H9 (cell line): Measurements from ENCODE around the gene CFAP299. TPM values are rescaled to one million over a fixed set of nuclear protein-coding genes. Genes with fewer than 3 reads are reported as not detected.

Source experiments
- DNase-seq: peaks from one replicate; pipeline ENCODE4 v3.0.0-alpha.2; 2017
- H2AFZ ChIP-seq: one replicate; pipeline ENCODE4 v1.6.1; 2013; ENCODE audit warnings: mild to moderate bottlenecking, low read length, control low read depth, moderate library complexity
- H2AK5ac ChIP-seq: 2 replicates; pipeline ENCODE4 v1.6.1; 2013; ENCODE audit warnings: low read length, control low read depth, mixed read lengths; ENCODE audit not compliant: insufficient read length
- H2BK120ac ChIP-seq: one replicate; pipeline ENCODE4 v1.6.1; 2013; ENCODE audit warnings: low read depth, mild to moderate bottlenecking, low read length, control low read depth, inconsistent platforms; ENCODE audit not compliant: poor library complexity, severe bottlenecking
- H2BK12ac ChIP-seq: 2 replicates; pipeline ENCODE4 v1.6.1; 2013; ENCODE audit warnings: low read length, control low read depth, mixed read lengths, low read depth; ENCODE audit not compliant: insufficient read length
- H2BK15ac ChIP-seq: 2 replicates; pipeline ENCODE4 v1.6.1; 2013; ENCODE audit warnings: low read depth, low read length, control low read depth
- H2BK20ac ChIP-seq: one replicate; pipeline ENCODE4 v1.6.1; 2013; ENCODE audit warnings: low read depth, mild to moderate bottlenecking, low read length, control low read depth, inconsistent platforms; ENCODE audit not compliant: poor library complexity, severe bottlenecking
- H2BK5ac ChIP-seq: 2 replicates; pipeline ENCODE4 v1.6.1; 2013; ENCODE audit warnings: low read length, control low read depth, mixed read lengths; ENCODE audit not compliant: insufficient read length
- H3K14ac ChIP-seq: 2 replicates; pipeline ENCODE4 v1.6.1; 2013; ENCODE audit warnings: low read length, control low read depth; ENCODE audit not compliant: insufficient read depth
- H3K18ac ChIP-seq: 2 replicates; pipeline ENCODE4 v1.6.1; 2013; ENCODE audit warnings: low read depth, mild to moderate bottlenecking, mixed read lengths, low read length, control low read depth; ENCODE audit not compliant: insufficient read length
- H3K23ac ChIP-seq: 2 replicates; pipeline ENCODE4 v1.6.1; 2013; ENCODE audit warnings: low read length, control low read depth, mixed read lengths, low read depth; ENCODE audit not compliant: insufficient read length
- H3K23me2 ChIP-seq: 2 replicates; pipeline ENCODE4 v1.6.1; 2013; ENCODE audit warnings: low read depth, mild to moderate bottlenecking, mixed read lengths, low read length, control low read depth; ENCODE audit not compliant: insufficient read length, poor library complexity, severe bottlenecking
- H3K27ac ChIP-seq: 2 replicates; pipeline ENCODE4 v1.5.1; 2013; ENCODE audit warnings: low read length, control low read depth, mixed read lengths, low read depth; ENCODE audit not compliant: insufficient read length
- H3K27me3 ChIP-seq: 2 replicates; pipeline ENCODE4 v1.6.1; 2013; ENCODE audit warnings: low read length, control low read depth, inconsistent platforms; ENCODE audit not compliant: insufficient read depth
- H3K4ac ChIP-seq: 2 replicates; pipeline ENCODE4 v1.6.1; 2013; ENCODE audit warnings: low read depth, mild to moderate bottlenecking, control low read depth, inconsistent platforms, low read length, moderate library complexity
- H3K4me1 ChIP-seq: 2 replicates; pipeline ENCODE4 v1.6.1; 2013; ENCODE audit warnings: low read length, control low read depth, inconsistent platforms; ENCODE audit not compliant: insufficient read depth
- H3K4me2 ChIP-seq: 2 replicates; pipeline ENCODE4 v1.6.1; 2013; ENCODE audit warnings: low read length, control low read depth, mixed read lengths; ENCODE audit not compliant: insufficient read length, insufficient read depth
- H3K56ac ChIP-seq: 2 replicates; pipeline ENCODE4 v1.6.1; 2013; ENCODE audit warnings: low read depth, mild to moderate bottlenecking, mixed read lengths, low read length, control low read depth; ENCODE audit not compliant: insufficient read length
- H3K79me1 ChIP-seq: 2 replicates; pipeline ENCODE4 v1.6.1; 2013; ENCODE audit warnings: low read depth, mild to moderate bottlenecking, moderate library complexity, low read length, control low read depth, inconsistent platforms; ENCODE audit not compliant: insufficient read depth, poor library complexity, severe bottlenecking
- H3K79me2 ChIP-seq: 2 replicates; pipeline ENCODE4 v1.6.1; 2013; ENCODE audit warnings: low read length, control low read depth, inconsistent platforms; ENCODE audit not compliant: insufficient read depth
- H3K9ac ChIP-seq: 2 replicates; pipeline ENCODE4 v1.6.1; 2013; ENCODE audit warnings: low read length, control low read depth, mixed read lengths; ENCODE audit not compliant: insufficient read length; ENCODE audit errors: extremely low read depth
- H3K9me3 ChIP-seq: one replicate; pipeline ENCODE4 v1.6.1; 2013; ENCODE audit warnings: low read depth, low read length, inconsistent platforms; ENCODE audit not compliant: control insufficient read depth
- H3T11ph ChIP-seq: one replicate; pipeline ENCODE4 v1.6.1; 2013; ENCODE audit warnings: mild to moderate bottlenecking, low read length, control low read depth, inconsistent platforms
- H4K20me1 ChIP-seq: one replicate; pipeline ENCODE4 v1.6.1; 2013; ENCODE audit not compliant: control insufficient read depth, insufficient read length, insufficient read depth
- H4K5ac ChIP-seq: 2 replicates; pipeline ENCODE4 v1.6.1; 2013; ENCODE audit warnings: low read depth, mild to moderate bottlenecking, mixed read lengths, low read length, control low read depth; ENCODE audit not compliant: insufficient read length
- H4K8ac ChIP-seq: replicated peaks from 2 replicates; pipeline ENCODE4 v1.6.1; 2013; ENCODE audit warnings: low read length, control low read depth, mixed read lengths, low read depth; ENCODE audit not compliant: insufficient read length
- H4K91ac ChIP-seq: 2 replicates; pipeline ENCODE4 v1.6.1; 2013; ENCODE audit warnings: low read depth, mild to moderate bottlenecking, moderate library complexity, mixed read lengths, low read length, control low read depth; ENCODE audit not compliant: insufficient read length
- H3K27ac Mint-ChIP-seq, 3 experiments: 2 replicates in 2 of 3; 3 replicates in 1 of 3; pipeline ENCODE4 v1.8.0; 2020 to 2021; ENCODE audit warnings: mixed read lengths in 3 of 3, mild to moderate bottlenecking in 1 of 3, moderate library complexity in 1 of 3
- H3K27me3 Mint-ChIP-seq: 2 replicates; pipeline ENCODE4 v1.8.0; 2021; ENCODE audit warnings: low read depth, mild to moderate bottlenecking, moderate library complexity, mixed read lengths
- H3K36me3 Mint-ChIP-seq, 3 experiments: 2 replicates in 2 of 3; 3 replicates in 1 of 3; pipeline ENCODE4 v1.8.0; 2020 to 2021; ENCODE audit warnings: low read depth in 3 of 3, mixed read lengths in 3 of 3; ENCODE audit not compliant: insufficient read depth in 1 of 3
- H3K4me1 Mint-ChIP-seq, 2 experiments: 2 replicates each; pipeline ENCODE4 v1.8.0; 2020; ENCODE audit warnings: mixed read lengths in 2 of 2
- H3K4me3 Mint-ChIP-seq, 2 experiments: 2 replicates in 1 of 2; 3 replicates in 1 of 2; pipeline ENCODE4 v1.8.0; 2020 to 2021; ENCODE audit warnings: mild to moderate bottlenecking in 2 of 2, mixed read lengths in 2 of 2, moderate library complexity in 1 of 2
- H3K9me3 Mint-ChIP-seq, 2 experiments: 2 replicates in 1 of 2; 3 replicates in 1 of 2; pipeline ENCODE4 v1.8.0; 2020; ENCODE audit warnings: mild to moderate bottlenecking in 2 of 2, mixed read lengths in 2 of 2, moderate library complexity in 1 of 2
- CTCF ChIP-seq: fragments of 200-600 bp; sonication (generic); conservative IDR thresholded peaks from 3 replicates; pipeline ENCODE4 v1.8.0; 2021; ENCODE audit warnings: antibody characterized with exemption, mild to moderate bottlenecking
- WGBS: extraction: QIAGEN DNeasy Blood & Tissue Kit; methylation state at CpG from one replicate; pipeline ENCODE4 v1.1.7; 2013; ENCODE audit warnings: missing lambda C conversion rate, low lambda C conversion rate, mixed read lengths; ENCODE audit not compliant: insufficient read length; ENCODE audit errors: extremely low coverage; 5-methylcytosine and 5-hydroxymethylcytosine counted together
- total RNA-seq: library from RNA; stranded (reverse); gene quantifications from 2 replicates; pipeline ENCODE4 v1.2.1, GENCODE V29; 2021

The CFAP299 gene
- total RNA-seq, 1 experiment from 2014 or later = not detected

GRCh38 chr4:80912350-80912749, 576.8 kb downstream of the CFAP299 start:
- Histone ChIP-seq H4K91ac (no peak overlapping the region), H4K5ac (no peak overlapping the region), H3K14ac (no peak overlapping the region), H3K23ac (no peak overlapping the region), H2BK5ac (no peak overlapping the region), H3K79me1 (no peaks in the 10 kb centered on the region), H2BK12ac (no peak overlapping the region), H3K4me2 (no peak overlapping the region), H3K56ac (no peak overlapping the region), H2BK120ac (no peak overlapping the region), H3K9ac (no peak overlapping the region), H3T11ph (no peak overlapping the region), H3K27me3 (no peaks in the 10 kb centered on the region), H4K20me1 (no peaks in the 10 kb centered on the region), H3K18ac (no peak overlapping the region), H3K27ac (no peak overlapping the region), H2AK5ac (no peak overlapping the region), H3K4me1 (no peaks in the 10 kb centered on the region), H2BK20ac (no peak overlapping the region), H3K4ac (no peak overlapping the region), H3K9me3 (no peaks in the 10 kb centered on the region), H2BK15ac (no peak overlapping the region), H2AFZ (no peak overlapping the region), H3K23me2 (no peaks in the 10 kb centered on the region), H3K79me2 (no peaks in the 10 kb centered on the region), H4K8ac (no peak overlapping the region)
- Mint-ChIP-seq H3K4me3 (no peak overlapping the region), H3K9me3 (peaks cover under 1 to 8% of the 10 kb centered on the region in 2 experiments), H3K27me3 (no peaks in the 10 kb centered on the region; the same call in 1 of the 2 replicates), H3K27ac (peak overlapping the region in 2 of 3 experiments; percentile 10 to 87; a peak in 2 of 7 replicates), H3K36me3 (peaks cover under 1 to 1% (median under 1%) of the 10 kb centered on the region in 3 experiments), H3K4me1 (no peaks in the 10 kb centered on the region)
- DNase-seq = no peak
- TF ChIP-seq CTCF = no peak
- WGBS = no CpG with 5 or more reads among the region's 7 CpGs
